Measurements from ENCODE around the gene FAM124B.

GRCh38 chr2:224410946-224411561, 9.1 kb upstream of the FAM124B start:
- TF ChIP-seq CTCF (IDR thresholded peaks at IDR 0.05; ENCODE audit: control extremely low read depth in 1 of 3, insufficient read depth in 1 of 3, low read depth in 1 of 3, low read length in 3 of 3) (no peak), POLR2A (IDR thresholded peaks at IDR 0.05; ENCODE audit: control extremely low read depth in 1 of 2, low read depth in 2 of 2, low read length in 2 of 2) (no peak)

Data from H1 (cell line).